Astrocyte (in vitro differentiated cells and primary cell): Measurements from ENCODE around the gene TBC1D3B. TPM values are rescaled to one million over a fixed set of nuclear protein-coding genes. Genes with fewer than 3 reads are reported as not detected.

Experiments
- DNase-seq: peaks from one replicate; pipeline ENCODE4 v3.0.0-alpha.2; 2010; ENCODE audit warnings: low read depth
- FAIRE-seq: peaks from 2 replicates; lab custom pipeline; 2011; peaks lifted over from hg19 to GRCh38; lab: Jason Lieb, UNC
- H2AFZ ChIP-seq: 2 replicates; pipeline ENCODE4 v1.6.0; 2012; ENCODE audit warnings: low read depth, low read length, inconsistent platforms
- H3K27ac ChIP-seq: 2 replicates; pipeline ENCODE4 v1.5.1; 2011; ENCODE audit warnings: low read depth, low read length, inconsistent platforms
- H3K27me3 ChIP-seq: 2 replicates; pipeline ENCODE4 v1.6.0; 2011; ENCODE audit warnings: low read length, inconsistent platforms; ENCODE audit not compliant: insufficient read depth
- H3K36me3 ChIP-seq: 2 replicates; pipeline ENCODE4 v1.5.1; 2011; ENCODE audit warnings: low read length, inconsistent platforms; ENCODE audit not compliant: insufficient read depth
- H3K4me1 ChIP-seq: 2 replicates; pipeline ENCODE4 v1.5.1; 2011; ENCODE audit warnings: low read length, inconsistent platforms; ENCODE audit not compliant: insufficient read depth
- H3K4me2 ChIP-seq: 2 replicates; pipeline ENCODE4 v1.6.0; 2012; ENCODE audit warnings: low read length, inconsistent platforms
- H3K4me3 ChIP-seq: 2 replicates; pipeline ENCODE4 v1.5.1; 2011; ENCODE audit warnings: low read depth, mild to moderate bottlenecking, low read length, inconsistent platforms; ENCODE audit not compliant: insufficient read depth
- H3K79me2 ChIP-seq: 2 replicates; pipeline ENCODE4 v1.6.0; 2012; ENCODE audit warnings: mild to moderate bottlenecking, low read length, inconsistent platforms; ENCODE audit not compliant: insufficient read depth
- H3K9ac ChIP-seq: 2 replicates; pipeline ENCODE4 v1.6.0; 2012; ENCODE audit warnings: mild to moderate bottlenecking, low read length, inconsistent platforms
- H3K9me3 ChIP-seq: 2 replicates; pipeline ENCODE4 v1.5.1; 2012; ENCODE audit warnings: low read depth, mild to moderate bottlenecking, low read length, inconsistent platforms; ENCODE audit not compliant: insufficient read depth
- H4K20me1 ChIP-seq: 2 replicates; pipeline ENCODE4 v1.6.0; 2012; ENCODE audit warnings: low read length, inconsistent platforms; ENCODE audit not compliant: insufficient read depth
- H3K27ac Mint-ChIP-seq: one replicate; pipeline ENCODE4 v1.8.0; 2021; ENCODE audit warnings: mild to moderate bottlenecking, mixed read lengths; ENCODE audit not compliant: unreplicated experiment
- H3K27me3 Mint-ChIP-seq: one replicate; pipeline ENCODE4 v1.8.0; 2021; ENCODE audit warnings: low read depth, mixed read lengths; ENCODE audit not compliant: unreplicated experiment
- H3K36me3 Mint-ChIP-seq: one replicate; pipeline ENCODE4 v1.8.0; 2021; ENCODE audit warnings: low read depth, mixed read lengths; ENCODE audit not compliant: unreplicated experiment
- H3K4me1 Mint-ChIP-seq: one replicate; pipeline ENCODE4 v1.8.0; 2021; ENCODE audit warnings: low read depth, mixed read lengths; ENCODE audit not compliant: unreplicated experiment
- H3K4me3 Mint-ChIP-seq: one replicate; pipeline ENCODE4 v1.8.0; 2021; ENCODE audit warnings: mild to moderate bottlenecking, moderate library complexity, mixed read lengths; ENCODE audit not compliant: unreplicated experiment
- H3K9me3 Mint-ChIP-seq: one replicate; pipeline ENCODE4 v1.8.0; 2021; ENCODE audit warnings: mild to moderate bottlenecking, mixed read lengths; ENCODE audit not compliant: unreplicated experiment
- EZH2 ChIP-seq: IDR thresholded peaks from 2 replicates; pipeline ENCODE4 v1.6.1; 2012; ENCODE audit warnings: mild to moderate bottlenecking, low read length, inconsistent platforms; ENCODE audit not compliant: insufficient read depth
- total RNA-seq: library from RNA; stranded (reverse); gene quantifications from 2 replicates; pipeline ENCODE4 v1.2.1, GENCODE V29; 2021
- TF ChIP-seq, protein P1 (sequence below): IDR thresholded peaks from 2 replicates; pipeline ENCODE4 v1.5.1; 2011; ENCODE audit warnings: low read depth, mild to moderate bottlenecking, inconsistent platforms, low read length, moderate library complexity; ENCODE audit not compliant: insufficient read depth

TBC1D3B gene
- total RNA-seq, 1 donor from 2014 or later, result 9.8 TPM

- H3K27me3 ChIP-seq, result peaks cover 2% of the 10 kb centered on the region
- H2AFZ ChIP-seq, result no peak overlapping the region
- H3K4me2 ChIP-seq, result no peak overlapping the region
- Mint-ChIP-seq H3K36me3 (no peaks in the 10 kb centered on the region), H3K27me3 (peaks cover 16% of the 10 kb centered on the region), H3K9me3 (peaks cover 5% of the 10 kb centered on the region), H3K4me3 (no peak overlapping the region), H3K4me1 (peaks cover 5% of the 10 kb centered on the region), H3K27ac (no peak overlapping the region)
- no peak overlapping the region for H3K9ac ChIP-seq
- no peak for TF ChIP-seq EZH2
- TF ChIP-seq, protein P1, sequence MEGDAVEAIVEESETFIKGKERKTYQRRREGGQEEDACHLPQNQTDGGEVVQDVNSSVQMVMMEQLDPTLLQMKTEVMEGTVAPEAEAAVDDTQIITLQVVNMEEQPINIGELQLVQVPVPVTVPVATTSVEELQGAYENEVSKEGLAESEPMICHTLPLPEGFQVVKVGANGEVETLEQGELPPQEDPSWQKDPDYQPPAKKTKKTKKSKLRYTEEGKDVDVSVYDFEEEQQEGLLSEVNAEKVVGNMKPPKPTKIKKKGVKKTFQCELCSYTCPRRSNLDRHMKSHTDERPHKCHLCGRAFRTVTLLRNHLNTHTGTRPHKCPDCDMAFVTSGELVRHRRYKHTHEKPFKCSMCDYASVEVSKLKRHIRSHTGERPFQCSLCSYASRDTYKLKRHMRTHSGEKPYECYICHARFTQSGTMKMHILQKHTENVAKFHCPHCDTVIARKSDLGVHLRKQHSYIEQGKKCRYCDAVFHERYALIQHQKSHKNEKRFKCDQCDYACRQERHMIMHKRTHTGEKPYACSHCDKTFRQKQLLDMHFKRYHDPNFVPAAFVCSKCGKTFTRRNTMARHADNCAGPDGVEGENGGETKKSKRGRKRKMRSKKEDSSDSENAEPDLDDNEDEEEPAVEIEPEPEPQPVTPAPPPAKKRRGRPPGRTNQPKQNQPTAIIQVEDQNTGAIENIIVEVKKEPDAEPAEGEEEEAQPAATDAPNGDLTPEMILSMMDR, result no peak
- FAIRE-seq (no peak), DNase-seq (no peak)
- H3K4me1 ChIP-seq, result no peaks in the 10 kb centered on the region
- peaks cover 8% of the 10 kb centered on the region for H3K9me3 ChIP-seq
- no peaks in the 10 kb centered on the region for H4K20me1 ChIP-seq
- no peak overlapping the region for H3K4me3 ChIP-seq
- no peaks in the 10 kb centered on the region for H3K36me3 ChIP-seq
- H3K79me2 ChIP-seq, result no peaks in the 10 kb centered on the region
- H3K27ac ChIP-seq, result no peak overlapping the region
Observed at GRCh38 chr17:36136439-36136838, 40.0 kb downstream of the TBC1D3B start.

GRCh38 chr17:36136036-36136435 is 40.4 kb downstream of the TBC1D3B start:
- Mint-ChIP-seq H3K27ac (no peak overlapping the region), H3K4me3 (no peak overlapping the region), H3K4me1 (peaks cover 5% of the 10 kb centered on the region), H3K27me3 (peaks cover 16% of the 10 kb centered on the region), H3K36me3 (no peaks in the 10 kb centered on the region), H3K9me3 (peaks cover 5% of the 10 kb centered on the region)
- no peak overlapping the region for H3K27ac ChIP-seq
- H3K4me3 ChIP-seq, result no peak overlapping the region
- H4K20me1 ChIP-seq, result no peaks in the 10 kb centered on the region
- peaks cover 2% of the 10 kb centered on the region for H3K27me3 ChIP-seq
- no peaks in the 10 kb centered on the region for H3K36me3 ChIP-seq
- no peaks in the 10 kb centered on the region for H3K79me2 ChIP-seq
- H3K9ac ChIP-seq, result no peak overlapping the region
- FAIRE-seq, result no peak
- H2AFZ ChIP-seq, result no peak overlapping the region
- no peak overlapping the region for H3K4me2 ChIP-seq
- TF ChIP-seq, protein P1, result no peak
- no peak for TF ChIP-seq EZH2
- no peak for DNase-seq
- peaks cover 8% of the 10 kb centered on the region for H3K9me3 ChIP-seq
- H3K4me1 ChIP-seq, result no peaks in the 10 kb centered on the region

DNA sequence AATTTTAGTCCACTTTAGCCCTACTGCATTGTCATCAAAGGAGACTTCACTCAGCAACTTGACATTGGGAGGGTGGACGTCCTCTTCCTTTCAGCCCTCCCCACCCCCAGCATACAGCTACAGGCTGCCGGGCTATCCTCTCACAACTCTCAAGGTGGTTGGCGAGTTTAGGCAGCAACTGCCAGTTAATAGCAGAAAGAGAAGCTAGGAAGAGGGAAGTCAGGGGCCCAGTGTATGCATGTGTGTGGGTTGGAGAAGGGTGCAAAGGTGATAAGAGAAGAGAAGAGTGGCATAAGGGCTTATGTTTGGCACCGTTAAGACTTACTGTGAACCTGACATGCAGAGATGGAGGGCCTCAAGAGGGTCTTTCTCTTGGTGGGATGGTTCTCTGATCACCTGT is 41.0 kb downstream of the TBC1D3B start:
- FAIRE-seq (no peak), DNase-seq (no peak)
- Mint-ChIP-seq H3K27ac (no peak overlapping the region), H3K36me3 (no peaks in the 10 kb centered on the region), H3K27me3 (peaks cover 16% of the 10 kb centered on the region), H3K4me3 (no peak overlapping the region), H3K4me1 (peaks cover 5% of the 10 kb centered on the region), H3K9me3 (peaks cover 5% of the 10 kb centered on the region)
- H3K9me3 ChIP-seq, result peaks cover 8% of the 10 kb centered on the region
- H2AFZ ChIP-seq, result no peak overlapping the region
- H3K4me3 ChIP-seq, result no peak overlapping the region
- no peak overlapping the region for H3K4me2 ChIP-seq
- no peaks in the 10 kb centered on the region for H3K79me2 ChIP-seq
- H3K9ac ChIP-seq, result no peak overlapping the region
- no peaks in the 10 kb centered on the region for H4K20me1 ChIP-seq
- no peak overlapping the region for H3K27ac ChIP-seq
- H3K36me3 ChIP-seq, result no peaks in the 10 kb centered on the region
- TF ChIP-seq, protein P1, result no peak
- no peak for TF ChIP-seq EZH2
- H3K4me1 ChIP-seq, result no peaks in the 10 kb centered on the region
- peaks cover 2% of the 10 kb centered on the region for H3K27me3 ChIP-seq
